B cell (primary cell): Measurements from ENCODE around the gene STARD9.

Experiments
- EZH2 ChIP-seq: IDR thresholded peaks from 2 replicates; pipeline ENCODE4 v1.6.1; 2012; ENCODE audit warnings: borderline replicate concordance, low read depth, mild to moderate bottlenecking, moderate library complexity, low read length; ENCODE audit not compliant: insufficient read depth, poor library complexity, severe bottlenecking
- TF ChIP-seq, protein P1 (sequence below): fragments of 200-600 bp; IDR thresholded peaks from one replicate; pipeline ENCODE4 v1.8.0; 2022; ENCODE audit warnings: antibody characterized with exemption, mild to moderate bottlenecking

DNA sequence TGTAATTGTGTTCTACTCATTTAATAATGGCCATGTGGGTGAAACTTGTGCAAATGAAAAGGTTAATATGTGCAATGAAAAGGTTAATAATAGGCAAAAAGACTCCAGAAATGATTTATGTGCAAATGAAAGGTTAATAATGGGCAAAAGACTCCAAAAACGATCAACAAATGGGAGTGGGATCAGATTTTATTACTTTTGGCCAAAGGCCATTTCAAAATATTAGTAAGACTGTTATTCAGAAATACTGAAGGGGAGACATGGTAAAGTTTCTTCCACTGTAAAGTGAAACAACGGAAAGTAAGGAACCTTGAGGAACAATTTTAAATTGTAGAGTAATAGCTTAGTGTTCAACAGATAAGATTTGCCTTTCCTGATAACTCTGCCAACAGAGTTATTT, 40.7 kb downstream of the STARD9 start:
- TF ChIP-seq, protein P1, sequence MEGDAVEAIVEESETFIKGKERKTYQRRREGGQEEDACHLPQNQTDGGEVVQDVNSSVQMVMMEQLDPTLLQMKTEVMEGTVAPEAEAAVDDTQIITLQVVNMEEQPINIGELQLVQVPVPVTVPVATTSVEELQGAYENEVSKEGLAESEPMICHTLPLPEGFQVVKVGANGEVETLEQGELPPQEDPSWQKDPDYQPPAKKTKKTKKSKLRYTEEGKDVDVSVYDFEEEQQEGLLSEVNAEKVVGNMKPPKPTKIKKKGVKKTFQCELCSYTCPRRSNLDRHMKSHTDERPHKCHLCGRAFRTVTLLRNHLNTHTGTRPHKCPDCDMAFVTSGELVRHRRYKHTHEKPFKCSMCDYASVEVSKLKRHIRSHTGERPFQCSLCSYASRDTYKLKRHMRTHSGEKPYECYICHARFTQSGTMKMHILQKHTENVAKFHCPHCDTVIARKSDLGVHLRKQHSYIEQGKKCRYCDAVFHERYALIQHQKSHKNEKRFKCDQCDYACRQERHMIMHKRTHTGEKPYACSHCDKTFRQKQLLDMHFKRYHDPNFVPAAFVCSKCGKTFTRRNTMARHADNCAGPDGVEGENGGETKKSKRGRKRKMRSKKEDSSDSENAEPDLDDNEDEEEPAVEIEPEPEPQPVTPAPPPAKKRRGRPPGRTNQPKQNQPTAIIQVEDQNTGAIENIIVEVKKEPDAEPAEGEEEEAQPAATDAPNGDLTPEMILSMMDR, result no peak
- TF ChIP-seq EZH2, result no peak
